Astrocyte (in vitro differentiated cells and primary cell): ENCODE measurements around the gene TCTN1.

Experiments used
- EZH2 ChIP-seq: IDR thresholded peaks from 2 replicates; pipeline ENCODE4 v1.6.1; 2012; ENCODE audit warnings: mild to moderate bottlenecking, low read length, inconsistent platforms; ENCODE audit not compliant: insufficient read depth
- TF ChIP-seq, protein P1 (sequence below): IDR thresholded peaks from 2 replicates; pipeline ENCODE4 v1.5.1; 2011; ENCODE audit warnings: low read depth, mild to moderate bottlenecking, inconsistent platforms, low read length, moderate library complexity; ENCODE audit not compliant: insufficient read depth

DNA sequence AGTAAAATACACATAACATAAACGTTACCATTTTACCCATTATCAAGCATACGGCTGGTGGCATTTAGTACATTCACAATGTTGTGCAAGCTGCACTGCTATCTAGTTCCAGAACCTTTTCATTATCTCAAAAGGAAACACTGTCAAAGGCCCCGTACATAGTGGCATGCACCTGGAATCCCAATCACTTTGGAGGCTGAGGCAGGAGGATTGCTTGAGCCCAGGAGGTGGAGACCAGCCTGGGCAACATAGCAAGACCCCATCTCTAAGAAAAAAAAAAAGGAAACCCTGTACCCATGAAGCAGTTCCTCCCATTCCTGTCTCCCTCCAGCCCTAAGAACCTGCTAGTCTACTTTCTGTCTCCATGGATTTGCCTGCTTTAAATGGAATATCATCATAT, 82.4 kb downstream of the TCTN1 start:
- TF ChIP-seq, protein P1, sequence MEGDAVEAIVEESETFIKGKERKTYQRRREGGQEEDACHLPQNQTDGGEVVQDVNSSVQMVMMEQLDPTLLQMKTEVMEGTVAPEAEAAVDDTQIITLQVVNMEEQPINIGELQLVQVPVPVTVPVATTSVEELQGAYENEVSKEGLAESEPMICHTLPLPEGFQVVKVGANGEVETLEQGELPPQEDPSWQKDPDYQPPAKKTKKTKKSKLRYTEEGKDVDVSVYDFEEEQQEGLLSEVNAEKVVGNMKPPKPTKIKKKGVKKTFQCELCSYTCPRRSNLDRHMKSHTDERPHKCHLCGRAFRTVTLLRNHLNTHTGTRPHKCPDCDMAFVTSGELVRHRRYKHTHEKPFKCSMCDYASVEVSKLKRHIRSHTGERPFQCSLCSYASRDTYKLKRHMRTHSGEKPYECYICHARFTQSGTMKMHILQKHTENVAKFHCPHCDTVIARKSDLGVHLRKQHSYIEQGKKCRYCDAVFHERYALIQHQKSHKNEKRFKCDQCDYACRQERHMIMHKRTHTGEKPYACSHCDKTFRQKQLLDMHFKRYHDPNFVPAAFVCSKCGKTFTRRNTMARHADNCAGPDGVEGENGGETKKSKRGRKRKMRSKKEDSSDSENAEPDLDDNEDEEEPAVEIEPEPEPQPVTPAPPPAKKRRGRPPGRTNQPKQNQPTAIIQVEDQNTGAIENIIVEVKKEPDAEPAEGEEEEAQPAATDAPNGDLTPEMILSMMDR: no peak
- no peak for TF ChIP-seq EZH2
